K562 (cell line): ENCODE measurements around the gene CPSF4. TPM values are rescaled to one million over a fixed set of nuclear protein-coding genes. Genes with fewer than 3 reads are reported as not detected.

ENCODE experiments used
- ATF6 ChIP-seq: sonication (generic); formaldehyde crosslinking; IDR thresholded peaks from 2 replicates; pipeline ENCODE4 v1.4.0; 2020; ENCODE audit warnings: mild to moderate bottlenecking, missing genetic modification reagents
- BCLAF1 ChIP-seq, 2 experiments: fragments of 450-650 bp in 1 of 2; IDR thresholded peaks; 2 replicates each; pipeline ENCODE4 v1.6.1; 2011 to 2017; ENCODE audit warnings: low read depth in 2 of 2, antibody characterized with exemption in 1 of 2, borderline replicate concordance in 1 of 2, low read length in 1 of 2, mild to moderate bottlenecking in 1 of 2, mixed read lengths in 1 of 2; ENCODE audit not compliant: control insufficient read depth in 1 of 2
- BRD9 ChIP-seq: fragments of 450-650 bp; IDR thresholded peaks from 2 replicates; pipeline ENCODE4 v1.6.1; 2018; ENCODE audit warnings: low read depth; ENCODE audit not compliant: partially characterized antibody
- CTCFL ChIP-seq: IDR thresholded peaks from 2 replicates; pipeline ENCODE4 v1.6.1; 2011; ENCODE audit warnings: borderline replicate concordance, low read depth, mild to moderate bottlenecking, moderate library complexity, low read length; ENCODE audit not compliant: insufficient read depth, poor library complexity, severe bottlenecking
- GATA2 ChIP-seq: sonication (generic); formaldehyde crosslinking; IDR thresholded peaks from 2 replicates; pipeline ENCODE4 v1.4.0; 2020; ENCODE audit warnings: mild to moderate bottlenecking, missing genetic modification reagents
- HOXB6 ChIP-seq: fragments of 250-450 bp; sonication (Bioruptor Pico); IDR thresholded peaks from 2 replicates; pipeline ENCODE4 v1.5.1; 2022; ENCODE audit warnings: mild to moderate bottlenecking, borderline replicate concordance
- MAFG ChIP-seq: fragments of 450-650 bp; conservative IDR thresholded peaks from 2 replicates; pipeline ENCODE4 v1.6.1; 2016; ENCODE audit warnings: missing genetic modification characterization, missing compliant biosample characterization
- POLR3G ChIP-seq: IDR thresholded peaks from 2 replicates; pipeline ENCODE4 v1.6.1; 2011; ENCODE audit not compliant: insufficient read length, insufficient replicate concordance; ENCODE audit errors: extremely low read depth
- SNRNP70 ChIP-seq: fragments of 200-400 bp; formaldehyde crosslinking; optimal IDR thresholded peaks from 2 replicates; pipeline ENCODE3; 2017; ENCODE audit warnings: low read depth, low read length
- SP1 ChIP-seq: sonication (generic); formaldehyde crosslinking; IDR thresholded peaks from 2 replicates; pipeline ENCODE4 v1.8.1; 2022; ENCODE audit warnings: mild to moderate bottlenecking, missing genetic modification reagents
- SREBF1 ChIP-seq: fragments of 150-350 bp; IDR thresholded peaks from 2 replicates; pipeline ENCODE4 v1.6.1; 2014; ENCODE audit warnings: antibody characterized with exemption, low read depth, low read length, borderline replicate concordance
- USF1 ChIP-seq: sonication (generic); formaldehyde crosslinking; IDR thresholded peaks from 2 replicates; pipeline ENCODE4 v1.9.0; 2022; ENCODE audit warnings: mild to moderate bottlenecking, missing genetic modification reagents
- ZBTB43 ChIP-seq: sonication (generic); formaldehyde crosslinking; IDR thresholded peaks from 2 replicates; pipeline ENCODE4 v1.8.0; 2023; ENCODE audit warnings: mild to moderate bottlenecking, missing genetic modification reagents
- polyA plus RNA-seq, 8 experiments: library from polyadenylated mRNA; depleted of rRNA in 4 of 8; stranded (reverse) in 5 of 8; unstranded in 3 of 8; fragments of >200 nt; fragmentation: Nextera tagmentation in 2 of 8; fragmentation: Illumina TruSeq in 1 of 8; extraction: Ambion mirVana in 2 of 8; extraction: Trizol in 1 of 8; gene quantifications; 2 replicates each; pipeline versions ENCODE4 v1.2.1 to v1.2.3, GENCODE V29; 2011 to 2014; ENCODE audit warnings: inconsistent platforms in 1 of 8, missing spikeins in 1 of 8
- total RNA-seq, 7 experiments: library from RNA; depleted of rRNA in 6 of 7; stranded (reverse); fragments of >200 nt in 6 of 7; fragmentation: Illumina TruSeq in 2 of 7; extraction: Trizol in 2 of 7; gene quantifications; 2 replicates each; pipeline versions ENCODE4 v1.2.1 to v1.2.3, GENCODE V29; 2011 to 2021; ENCODE audit warnings: low replicate concordance in 1 of 7
- TF ChIP-seq, protein P1 (sequence below): fragments of 450-650 bp; formaldehyde crosslinking; IDR thresholded peaks from 2 replicates; pipeline ENCODE4 v1.4.0; 2020; ENCODE audit warnings: mild to moderate bottlenecking, mixed read lengths

The CPSF4 gene
- total and polyA plus RNA-seq, 9 of the 15 experiments (the other 6 are each of a cell fraction or from before 2014, with no cell fraction given) = 16.9 to 118 (median 71.7) TPM

DNA sequence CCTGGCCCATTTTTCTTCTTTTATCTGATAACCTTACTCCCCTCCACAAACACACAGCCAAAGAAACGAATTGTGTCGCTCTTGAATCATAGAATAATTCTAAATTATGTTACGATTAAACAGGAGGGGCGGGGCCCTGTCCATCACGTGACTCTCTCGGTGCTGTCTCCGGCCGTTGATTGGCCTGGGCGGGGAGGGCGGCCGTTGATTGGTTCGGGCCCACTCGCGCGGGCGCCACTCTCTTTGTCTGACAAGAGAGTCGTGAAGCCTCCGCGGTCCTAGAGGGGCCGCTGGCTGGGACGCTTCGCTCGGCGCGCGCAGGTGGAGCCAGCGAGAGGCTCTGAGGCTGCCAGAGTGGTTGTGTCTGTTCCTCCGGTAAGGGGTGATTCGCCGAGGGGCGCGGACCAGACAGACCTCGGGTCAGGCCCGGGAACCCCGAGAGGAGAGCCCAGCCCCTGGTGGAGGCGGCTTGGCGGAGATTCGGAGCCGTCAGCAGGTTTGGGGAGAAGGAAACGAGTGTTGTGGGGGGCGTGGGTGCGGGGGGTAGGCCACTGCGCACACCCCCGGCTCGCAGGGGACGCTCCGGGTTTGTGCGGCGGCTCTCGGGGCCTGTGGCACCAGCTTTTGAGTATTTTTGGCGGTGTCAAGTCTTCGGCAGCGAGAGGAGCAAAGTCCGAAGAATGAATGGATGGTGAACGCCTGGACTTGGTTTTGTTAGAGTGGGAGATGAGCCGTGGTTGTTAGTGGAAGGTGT is 34.0 kb downstream of the CPSF4 start, which contains the start of gene ZNF789 (continued):
- TF ChIP-seq BCLAF1 (IDR thresholded peaks at IDR 0.05; ENCODE audit: borderline replicate concordance in 1 of 2, control insufficient read depth in 1 of 2, low read depth in 2 of 2, low read length in 1 of 2) (no peak), BRD9 (no peak), ZBTB43 (CRISPR knock-in tag) (no peak), MAFG (tag) (no peak), GATA2 (CRISPR knock-in tag) (0 out of 2 replicates have a peak, but pooled peaks have one; percentile 5), USF1 (CRISPR knock-in tag) (peak; percentile 99), POLR3G (no peak), CTCFL (no peak), SREBF1 (peak; percentile 88), SNRNP70 (no peak), ATF6 (peak; percentile 38; the same call in 1 of the 2 replicates), HOXB6 (CRISPR knock-in tag) (no peak), SP1 (CRISPR knock-in tag) (peak; percentile 84)
- TF ChIP-seq, protein P1, sequence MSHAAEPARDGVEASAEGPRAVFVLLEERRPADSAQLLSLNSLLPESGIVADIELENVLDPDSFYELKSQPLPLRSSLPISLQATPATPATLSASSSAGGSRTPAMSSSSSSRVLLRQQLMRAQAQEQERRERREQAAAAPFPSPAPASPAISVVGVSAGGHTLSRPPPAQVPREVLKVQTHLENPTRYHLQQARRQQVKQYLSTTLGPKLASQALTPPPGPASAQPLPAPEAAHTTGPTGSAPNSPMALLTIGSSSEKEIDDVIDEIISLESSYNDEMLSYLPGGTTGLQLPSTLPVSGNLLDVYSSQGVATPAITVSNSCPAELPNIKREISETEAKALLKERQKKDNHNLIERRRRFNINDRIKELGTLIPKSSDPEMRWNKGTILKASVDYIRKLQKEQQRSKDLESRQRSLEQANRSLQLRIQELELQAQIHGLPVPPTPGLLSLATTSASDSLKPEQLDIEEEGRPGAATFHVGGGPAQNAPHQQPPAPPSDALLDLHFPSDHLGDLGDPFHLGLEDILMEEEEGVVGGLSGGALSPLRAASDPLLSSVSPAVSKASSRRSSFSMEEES (CRISPR knock-in tag) = peak; percentile 100
